ENCODE results near the gene DCTN4. TPM values are rescaled to one million over a fixed set of nuclear protein-coding genes. Genes with fewer than 3 reads are reported as not detected.

Gene DCTN4
- total RNA-seq, 2 experiments from 2014 or later: 12.6 to 22.4 TPM

- Histone ChIP-seq H3K9me3 (ENCODE audit: low read length) (no peaks in the 10 kb centered on the region), H3K4me2 (ENCODE audit: low read length) (no peak overlapping the region), H3K4me3 (ENCODE audit: low read depth, low read length, poor library complexity, severe bottlenecking) (no peak overlapping the region), H3K27ac (ENCODE audit: low read depth, low read length, poor library complexity, severe bottlenecking) (no peak overlapping the region), H3K36me3 (ENCODE audit: insufficient read depth, low read length) (no peaks in the 10 kb centered on the region), H2AFZ (ENCODE audit: low read length) (no peak overlapping the region), H3K79me2 (ENCODE audit: insufficient read depth, low read depth, low read length) (no peaks in the 10 kb centered on the region), H3K9me2 (ENCODE audit: insufficient read depth, low read length) (no peaks in the 10 kb centered on the region), H4K20me1 (ENCODE audit: insufficient read depth, low read length) (no peaks in the 10 kb centered on the region), H3K4me1 (ENCODE audit: insufficient read depth, low read length, poor library complexity, severe bottlenecking) (no peaks in the 10 kb centered on the region)
- ChIA-PET CTCF (ENCODE audit: unreplicated experiment) (no interaction called here), POLR2A (no interaction called here)
- TF ChIP-seq, protein P1, sequence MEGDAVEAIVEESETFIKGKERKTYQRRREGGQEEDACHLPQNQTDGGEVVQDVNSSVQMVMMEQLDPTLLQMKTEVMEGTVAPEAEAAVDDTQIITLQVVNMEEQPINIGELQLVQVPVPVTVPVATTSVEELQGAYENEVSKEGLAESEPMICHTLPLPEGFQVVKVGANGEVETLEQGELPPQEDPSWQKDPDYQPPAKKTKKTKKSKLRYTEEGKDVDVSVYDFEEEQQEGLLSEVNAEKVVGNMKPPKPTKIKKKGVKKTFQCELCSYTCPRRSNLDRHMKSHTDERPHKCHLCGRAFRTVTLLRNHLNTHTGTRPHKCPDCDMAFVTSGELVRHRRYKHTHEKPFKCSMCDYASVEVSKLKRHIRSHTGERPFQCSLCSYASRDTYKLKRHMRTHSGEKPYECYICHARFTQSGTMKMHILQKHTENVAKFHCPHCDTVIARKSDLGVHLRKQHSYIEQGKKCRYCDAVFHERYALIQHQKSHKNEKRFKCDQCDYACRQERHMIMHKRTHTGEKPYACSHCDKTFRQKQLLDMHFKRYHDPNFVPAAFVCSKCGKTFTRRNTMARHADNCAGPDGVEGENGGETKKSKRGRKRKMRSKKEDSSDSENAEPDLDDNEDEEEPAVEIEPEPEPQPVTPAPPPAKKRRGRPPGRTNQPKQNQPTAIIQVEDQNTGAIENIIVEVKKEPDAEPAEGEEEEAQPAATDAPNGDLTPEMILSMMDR (conservative IDR thresholded peaks at IDR 0.05; ENCODE audit: low read length): no peak
- TF ChIP-seq EZH2phosphoT487 (IDR thresholded peaks at IDR 0.05; ENCODE audit: borderline replicate concordance, low read depth, low read length): no peak
- DNase-seq (ENCODE audit: low spot score): no peak
- no TSS peak for BruUV-seq (replicated peaks)
- intact Hi-C loops (cut with micrococcal nuclease; ENCODE audit: unreplicated experiment): no loop called here
Observed at GRCh38 chr5:150671509-150672236, 87.1 kb downstream of the DCTN4 start.

- H3K4me1 ChIP-seq (ENCODE audit: insufficient read depth, low read length, poor library complexity, severe bottlenecking): no peaks in the 10 kb centered on the region
- BruUV-seq (replicated peaks): no TSS peak
- H3K4me3 ChIP-seq (ENCODE audit: low read depth, low read length, poor library complexity, severe bottlenecking): no peak overlapping the region
- no peak overlapping the region for H2AFZ ChIP-seq (ENCODE audit: low read length)
- no peaks in the 10 kb centered on the region for H3K9me3 ChIP-seq (ENCODE audit: low read length)
- POLR2A ChIA-PET: interaction anchor here (0.6 kb wide), 1 partner anchor 22 kb away, joined by 3 read pairs; no protein-coding TSS in a partner anchor
- H3K79me2 ChIP-seq (ENCODE audit: insufficient read depth, low read depth, low read length): no peaks in the 10 kb centered on the region
- H3K9me2 ChIP-seq (ENCODE audit: insufficient read depth, low read length): no peaks in the 10 kb centered on the region
- H4K20me1 ChIP-seq (ENCODE audit: insufficient read depth, low read length): no peaks in the 10 kb centered on the region
- no peak overlapping the region for H3K27ac ChIP-seq (ENCODE audit: low read depth, low read length, poor library complexity, severe bottlenecking)
- no peak for TF ChIP-seq EZH2phosphoT487 (IDR thresholded peaks at IDR 0.05; ENCODE audit: borderline replicate concordance, low read depth, low read length)
- TF ChIP-seq, protein P1 (conservative IDR thresholded peaks at IDR 0.05; ENCODE audit: low read length): no peak
- no peak for DNase-seq (ENCODE audit: low spot score)
- no peaks in the 10 kb centered on the region for H3K36me3 ChIP-seq (ENCODE audit: insufficient read depth, low read length)
- H3K4me2 ChIP-seq (ENCODE audit: low read length): no peak overlapping the region
- CTCF ChIA-PET (ENCODE audit: unreplicated experiment): no interaction called here
- intact Hi-C loops (cut with micrococcal nuclease; ENCODE audit: unreplicated experiment): no loop called here
Observed at GRCh38 chr5:150670948-150671310, 87.9 kb downstream of the DCTN4 start.

- intact Hi-C loops (cut with micrococcal nuclease; ENCODE audit: unreplicated experiment): no loop called here
- POLR2A ChIA-PET: interaction anchor here (0.6 kb wide), 1 partner anchor 23 kb away, joined by 3 read pairs; no protein-coding TSS in a partner anchor
- Histone ChIP-seq H3K27ac (ENCODE audit: low read depth, low read length, poor library complexity, severe bottlenecking) (no peak overlapping the region), H3K4me3 (ENCODE audit: low read depth, low read length, poor library complexity, severe bottlenecking) (no peak overlapping the region), H3K4me1 (ENCODE audit: insufficient read depth, low read length, poor library complexity, severe bottlenecking) (no peaks in the 10 kb centered on the region), H3K9me3 (ENCODE audit: low read length) (no peaks in the 10 kb centered on the region), H3K4me2 (ENCODE audit: low read length) (no peak overlapping the region), H4K20me1 (ENCODE audit: insufficient read depth, low read length) (no peaks in the 10 kb centered on the region), H3K9me2 (ENCODE audit: insufficient read depth, low read length) (no peaks in the 10 kb centered on the region), H3K79me2 (ENCODE audit: insufficient read depth, low read depth, low read length) (no peaks in the 10 kb centered on the region), H3K36me3 (ENCODE audit: insufficient read depth, low read length) (no peaks in the 10 kb centered on the region), H2AFZ (ENCODE audit: low read length) (no peak overlapping the region)
- CTCF ChIA-PET (ENCODE audit: unreplicated experiment): no interaction called here
- TF ChIP-seq, protein P1 (conservative IDR thresholded peaks at IDR 0.05; ENCODE audit: low read length): no peak
- TF ChIP-seq EZH2phosphoT487 (IDR thresholded peaks at IDR 0.05; ENCODE audit: borderline replicate concordance, low read depth, low read length): no peak
- BruUV-seq (replicated peaks): no TSS peak
- DNase-seq (ENCODE audit: low spot score): no peak
Observed at GRCh38 chr5:150670275-150670947, 88.4 kb downstream of the DCTN4 start.
